H1 (cell line): ENCODE data around the gene PLCB2. TPM values are rescaled to one million over a fixed set of nuclear protein-coding genes. Genes with fewer than 3 reads are reported as not detected.

Source experiments
- RAD21 ChIP-seq, 2 experiments: IDR thresholded peaks in 1 of 2; conservative IDR thresholded peaks in 1 of 2; 2 replicates each; pipeline ENCODE4 v1.6.1; 2011; ENCODE audit warnings: low read depth in 2 of 2, low read length in 2 of 2, improper control_type of control experiment in 1 of 2, inconsistent platforms in 1 of 2, mild to moderate bottlenecking in 1 of 2, moderate library complexity in 1 of 2
- polyA plus RNA-seq, 7 experiments: library from polyadenylated mRNA; depleted of rRNA in 3 of 7; stranded (reverse) in 5 of 7; unstranded in 2 of 7; fragments of >200 nt in 5 of 7; fragments of 200-250 nt in 2 of 7; gene quantifications; 1 replicate in 5 of 7; 2 replicates in 1 of 7; 4 replicates in 1 of 7; pipeline versions ENCODE4 v1.2.1 to v1.2.3, GENCODE V29; 2011 to 2013; ENCODE audit warnings: missing spikeins in 2 of 7, mixed read lengths in 2 of 7
- total RNA-seq: library from RNA; stranded (reverse); fragmentation: NEBNext Ultra II Directional; extraction: Animal tissue kit (Norgen Biotek cat#: 25700); gene quantifications from 2 replicates; pipeline ENCODE4 v1.2.1, GENCODE V29; 2021

Gene PLCB2
- total and polyA plus RNA-seq, 2 of the 8 experiments (the other 6 are each of a cell fraction or from before 2014, with no cell fraction given), result 7.2 to 8.4 TPM

DNA sequence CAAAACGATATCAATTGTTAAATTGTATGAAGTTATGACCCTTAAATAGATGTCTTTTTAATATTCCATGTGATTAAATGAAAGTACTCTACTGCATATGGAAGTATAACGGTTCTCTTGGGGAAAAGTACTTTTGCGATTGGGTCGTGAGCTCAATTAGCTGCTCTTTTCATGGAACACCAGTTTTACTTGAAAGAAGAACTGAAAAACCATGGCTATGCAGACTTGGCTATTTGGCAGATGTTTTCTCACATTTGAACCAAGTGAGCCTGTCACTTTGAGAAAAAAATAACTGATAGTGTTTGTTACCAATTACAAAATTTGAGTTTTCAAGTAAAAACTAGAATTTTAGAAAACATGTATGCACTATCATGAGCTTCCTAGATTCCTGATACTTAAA lies 9.8 kb upstream of the PLCB2 start (continued):
- no peak for TF ChIP-seq RAD21 (IDR thresholded peaks at IDR 0.05 in 1 of 2, conservative IDR thresholded peaks at IDR 0.05 in 1 of 2; ENCODE audit: low read depth in 2 of 2, low read length in 2 of 2)
